ENCODE results near the gene POP7. TPM values are rescaled to one million over a fixed set of nuclear protein-coding genes. Genes with fewer than 3 reads are reported as not detected.

POP7 gene
- total RNA-seq, 1 experiment from 2014 or later: 52.3 TPM

DNA sequence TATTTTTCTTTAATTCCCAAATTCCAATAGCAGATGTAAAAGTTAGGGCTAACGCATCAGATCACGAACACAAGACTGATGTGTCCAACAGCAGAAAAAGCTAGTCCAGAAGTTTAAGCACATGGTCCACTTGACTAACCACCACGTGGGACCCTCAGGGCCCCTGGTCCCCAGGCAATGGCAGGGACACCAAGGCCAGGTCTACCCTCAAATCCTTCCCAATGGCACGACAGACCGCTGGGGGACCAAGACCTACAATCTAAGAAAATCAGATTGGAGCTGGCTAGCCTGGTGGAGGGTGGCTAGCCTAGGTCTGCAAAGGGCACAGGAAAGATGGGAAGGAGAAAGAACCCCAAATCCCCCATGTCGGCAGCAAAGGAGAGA is 13.4 kb upstream of the POP7 start:
- peak overlapping the region; percentile 94 for H3K27ac ChIP-seq (ENCODE audit: low read length)
- H3K4me3 ChIP-seq (ENCODE audit: low read depth in 2 of 2, low read length in 2 of 2): peak overlapping the region; percentile 84 to 91
- DNase-seq (ENCODE audit: low read depth, low spot score) (no peak), ATAC-seq (no peak)
- no TSS peak for BruUV-seq (replicated peaks)
- H3K4me1 ChIP-seq (ENCODE audit: control insufficient read depth, insufficient read depth, low read length): peaks cover 24% of the 10 kb centered on the region
- no peaks in the 10 kb centered on the region for H3K27me3 ChIP-seq (ENCODE audit: control insufficient read depth, insufficient read depth, low read length)
- no peaks in the 10 kb centered on the region for H3K9me3 ChIP-seq (ENCODE audit: control insufficient read depth, insufficient read depth, low read depth, low read length)
- in situ Hi-C loops (cut with HindIII; ENCODE audit: low pct_unique_long_range_greater_than_20kb, low sequenced_read_pairs): no loop called here
- intact Hi-C loops (cut with micrococcal nuclease; ENCODE audit: unreplicated experiment): no loop called here
- H3K36me3 ChIP-seq (ENCODE audit: control insufficient read depth, insufficient read depth, low read length): peaks cover 3% of the 10 kb centered on the region; the same call in 1 of the 2 replicates
- CTCF ChIA-PET: interaction anchor here (0.5 to 1.4 kb wide), 7 partner anchors 14 to 242 kb away, joined by 3 to 14 read pairs (median 4); partner anchors contain the start of gene EPHB4
- TF ChIP-seq POLR2AphosphoS5 (IDR thresholded peaks at IDR 0.05; ENCODE audit: low read depth, low read length): no peak
- no peak for TF ChIP-seq TCF7L2 (IDR thresholded peaks at IDR 0.05; ENCODE audit: low read depth, low read length)
- TF ChIP-seq, protein P1, sequence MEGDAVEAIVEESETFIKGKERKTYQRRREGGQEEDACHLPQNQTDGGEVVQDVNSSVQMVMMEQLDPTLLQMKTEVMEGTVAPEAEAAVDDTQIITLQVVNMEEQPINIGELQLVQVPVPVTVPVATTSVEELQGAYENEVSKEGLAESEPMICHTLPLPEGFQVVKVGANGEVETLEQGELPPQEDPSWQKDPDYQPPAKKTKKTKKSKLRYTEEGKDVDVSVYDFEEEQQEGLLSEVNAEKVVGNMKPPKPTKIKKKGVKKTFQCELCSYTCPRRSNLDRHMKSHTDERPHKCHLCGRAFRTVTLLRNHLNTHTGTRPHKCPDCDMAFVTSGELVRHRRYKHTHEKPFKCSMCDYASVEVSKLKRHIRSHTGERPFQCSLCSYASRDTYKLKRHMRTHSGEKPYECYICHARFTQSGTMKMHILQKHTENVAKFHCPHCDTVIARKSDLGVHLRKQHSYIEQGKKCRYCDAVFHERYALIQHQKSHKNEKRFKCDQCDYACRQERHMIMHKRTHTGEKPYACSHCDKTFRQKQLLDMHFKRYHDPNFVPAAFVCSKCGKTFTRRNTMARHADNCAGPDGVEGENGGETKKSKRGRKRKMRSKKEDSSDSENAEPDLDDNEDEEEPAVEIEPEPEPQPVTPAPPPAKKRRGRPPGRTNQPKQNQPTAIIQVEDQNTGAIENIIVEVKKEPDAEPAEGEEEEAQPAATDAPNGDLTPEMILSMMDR (IDR thresholded peaks at IDR 0.05): no peak
- no peak for TF ChIP-seq SIN3A (IDR thresholded peaks at IDR 0.05; ENCODE audit: borderline replicate concordance, insufficient read depth, low read depth, low read length)
- TF ChIP-seq, protein P2, sequence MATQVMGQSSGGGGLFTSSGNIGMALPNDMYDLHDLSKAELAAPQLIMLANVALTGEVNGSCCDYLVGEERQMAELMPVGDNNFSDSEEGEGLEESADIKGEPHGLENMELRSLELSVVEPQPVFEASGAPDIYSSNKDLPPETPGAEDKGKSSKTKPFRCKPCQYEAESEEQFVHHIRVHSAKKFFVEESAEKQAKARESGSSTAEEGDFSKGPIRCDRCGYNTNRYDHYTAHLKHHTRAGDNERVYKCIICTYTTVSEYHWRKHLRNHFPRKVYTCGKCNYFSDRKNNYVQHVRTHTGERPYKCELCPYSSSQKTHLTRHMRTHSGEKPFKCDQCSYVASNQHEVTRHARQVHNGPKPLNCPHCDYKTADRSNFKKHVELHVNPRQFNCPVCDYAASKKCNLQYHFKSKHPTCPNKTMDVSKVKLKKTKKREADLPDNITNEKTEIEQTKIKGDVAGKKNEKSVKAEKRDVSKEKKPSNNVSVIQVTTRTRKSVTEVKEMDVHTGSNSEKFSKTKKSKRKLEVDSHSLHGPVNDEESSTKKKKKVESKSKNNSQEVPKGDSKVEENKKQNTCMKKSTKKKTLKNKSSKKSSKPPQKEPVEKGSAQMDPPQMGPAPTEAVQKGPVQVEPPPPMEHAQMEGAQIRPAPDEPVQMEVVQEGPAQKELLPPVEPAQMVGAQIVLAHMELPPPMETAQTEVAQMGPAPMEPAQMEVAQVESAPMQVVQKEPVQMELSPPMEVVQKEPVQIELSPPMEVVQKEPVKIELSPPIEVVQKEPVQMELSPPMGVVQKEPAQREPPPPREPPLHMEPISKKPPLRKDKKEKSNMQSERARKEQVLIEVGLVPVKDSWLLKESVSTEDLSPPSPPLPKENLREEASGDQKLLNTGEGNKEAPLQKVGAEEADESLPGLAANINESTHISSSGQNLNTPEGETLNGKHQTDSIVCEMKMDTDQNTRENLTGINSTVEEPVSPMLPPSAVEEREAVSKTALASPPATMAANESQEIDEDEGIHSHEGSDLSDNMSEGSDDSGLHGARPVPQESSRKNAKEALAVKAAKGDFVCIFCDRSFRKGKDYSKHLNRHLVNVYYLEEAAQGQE (IDR thresholded peaks at IDR 0.05; ENCODE audit: insufficient read depth in 1 of 2, low read depth in 2 of 2, low read length in 1 of 2): no peak
- POLR2A ChIA-PET: interaction anchor here (0.5 kb wide), 1 partner anchor 142 kb away, joined by 5 read pairs; no protein-coding TSS in a partner anchor

DNA sequence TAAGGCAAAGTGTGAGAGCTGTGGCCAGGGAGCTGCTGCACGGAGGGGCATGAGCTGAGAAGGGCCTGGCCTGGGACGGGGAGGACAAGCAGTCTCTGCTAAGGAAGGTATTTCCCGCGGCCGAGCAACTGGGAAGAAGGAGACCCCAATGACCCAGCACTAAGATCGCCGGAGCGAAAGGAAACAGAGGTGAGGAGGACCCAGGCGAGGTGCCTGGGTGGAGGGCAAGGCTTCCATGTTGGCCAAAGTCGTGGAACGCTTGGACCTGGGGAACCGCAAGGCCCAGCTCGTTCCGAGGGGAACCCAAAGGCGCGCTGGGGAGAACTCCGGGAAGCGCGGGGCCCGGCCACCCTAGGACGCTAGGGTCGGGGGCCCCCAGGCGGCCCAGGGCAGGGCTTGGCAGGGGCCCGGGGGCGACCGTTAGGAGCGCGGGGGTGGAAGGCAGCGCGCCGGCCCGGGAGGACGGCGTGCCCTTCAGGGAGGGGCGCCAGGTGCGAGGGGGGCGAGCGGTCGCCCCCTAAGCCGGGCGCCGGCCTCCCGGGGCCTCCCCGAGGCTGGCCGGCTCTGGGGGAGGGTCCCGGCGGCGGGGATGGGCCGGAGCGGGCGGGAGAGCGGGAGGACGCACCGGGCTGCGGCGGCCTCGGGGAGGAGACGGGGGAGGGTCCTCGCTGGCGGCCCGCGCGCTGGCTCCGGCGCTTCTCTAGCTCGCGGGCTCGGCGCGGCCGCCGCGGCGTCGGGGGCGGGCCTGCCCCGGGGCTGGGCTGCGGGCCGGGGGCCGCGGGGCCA is 12.4 kb upstream of the POP7 start:
- H3K27ac ChIP-seq (ENCODE audit: low read length): peak overlapping the region; percentile 94
- no peaks in the 10 kb centered on the region for H3K9me3 ChIP-seq (ENCODE audit: control insufficient read depth, insufficient read depth, low read depth, low read length)
- no TSS peak for BruUV-seq (replicated peaks)
- TF ChIP-seq, protein P2 (IDR thresholded peaks at IDR 0.05; ENCODE audit: insufficient read depth in 1 of 2, low read depth in 2 of 2, low read length in 1 of 2): no peak
- no peak for TF ChIP-seq POLR2AphosphoS5 (IDR thresholded peaks at IDR 0.05; ENCODE audit: low read depth, low read length)
- TF ChIP-seq SIN3A (IDR thresholded peaks at IDR 0.05; ENCODE audit: borderline replicate concordance, insufficient read depth, low read depth, low read length): no peak
- TF ChIP-seq, protein P1 (IDR thresholded peaks at IDR 0.05): no peak
- TF ChIP-seq TCF7L2 (IDR thresholded peaks at IDR 0.05; ENCODE audit: low read depth, low read length): no peak
- in situ Hi-C loops (cut with HindIII; ENCODE audit: low pct_unique_long_range_greater_than_20kb, low sequenced_read_pairs) (no loop called here), intact Hi-C loops (cut with micrococcal nuclease; ENCODE audit: unreplicated experiment) (no loop called here)
- peaks cover 24% of the 10 kb centered on the region for H3K4me1 ChIP-seq (ENCODE audit: control insufficient read depth, insufficient read depth, low read length)
- ChIA-PET CTCF (interaction anchor here (0.6 to 0.7 kb wide), 2 partner anchors 151 to 228 kb away, joined by 3 to 9 read pairs; no protein-coding TSS in a partner anchor), POLR2A (interaction anchor here (0.5 to 0.7 kb wide), 2 partner anchors 54 to 143 kb away, joined by 3 to 5 read pairs; no protein-coding TSS in a partner anchor)
- DNase-seq (ENCODE audit: low read depth, low spot score) (no peak), ATAC-seq (peak; percentile 58)
- H3K4me3 ChIP-seq (ENCODE audit: low read depth in 2 of 2, low read length in 2 of 2): peak overlapping the region; percentile 84 to 91
- H3K36me3 ChIP-seq (ENCODE audit: control insufficient read depth, insufficient read depth, low read length): peaks cover 3% of the 10 kb centered on the region; the same call in 1 of the 2 replicates
- no peaks in the 10 kb centered on the region for H3K27me3 ChIP-seq (ENCODE audit: control insufficient read depth, insufficient read depth, low read length)
